Urinary bladder (tissue), 4 donors: ENCODE results near the gene SLCO3A1. TPM values are rescaled to one million over a fixed set of nuclear protein-coding genes. Genes with fewer than 3 reads are reported as not detected.

ENCODE experiments used
- DNase-seq: peaks from one replicate; pipeline ENCODE4 v3.0.0-alpha.2; 2015; ENCODE audit errors: extremely low spot score
- H3K27ac ChIP-seq: one replicate; pipeline ENCODE4 v1.5.1; 2013; ENCODE audit warnings: low read depth, mild to moderate bottlenecking, moderate library complexity
- H3K36me3 ChIP-seq: one replicate; pipeline ENCODE4 v1.6.1; 2013; ENCODE audit warnings: mild to moderate bottlenecking, moderate library complexity; ENCODE audit not compliant: insufficient read depth
- H3K4me1 ChIP-seq: one replicate; pipeline ENCODE4 v1.6.1; 2013; ENCODE audit warnings: mild to moderate bottlenecking, moderate library complexity; ENCODE audit not compliant: insufficient read depth
- H3K4me3 ChIP-seq: one replicate; pipeline ENCODE4 v1.5.1; 2013; ENCODE audit warnings: low read depth, low read length
- WGBS: extraction: QIAGEN DNeasy Blood & Tissue Kit; methylation state at CpG from one replicate; pipeline ENCODE4 v1.1.7; 2013; 5-methylcytosine and 5-hydroxymethylcytosine counted together
- polyA plus RNA-seq: library from polyadenylated mRNA; stranded (reverse); fragments of 200-250 nt; gene quantifications from one replicate; pipeline ENCODE4 v1.2.3, GENCODE V29; 2013
- total RNA-seq: library from RNA; depleted of rRNA; stranded (reverse); fragments of >200 nt; gene quantifications from one replicate; pipeline ENCODE4 v1.2.3, GENCODE V29; 2014
- donor health status: healthy with polysubstance abuse.
- donor health status: healthy.

The SLCO3A1 gene
- total and polyA plus RNA-seq, 2 donors, result 4.4 to 12.8 TPM

- WGBS, result 57% methylated on average over 5 of the region's 5 CpGs
- no peak for DNase-seq
These were observed 245.4 kb downstream of the SLCO3A1 start for GRCh38 chr15:92098869-92099268.

GRCh38 chr15:92100301-92100700 lies 246.8 kb downstream of the SLCO3A1 start:
- H3K4me1 ChIP-seq, result no peaks in the 10 kb centered on the region
- WGBS, result 93% methylated on average over 2 of the region's 2 CpGs
- H3K4me3 ChIP-seq, result no peak overlapping the region
- no peak overlapping the region for H3K27ac ChIP-seq
- DNase-seq, result no peak
- no peaks in the 10 kb centered on the region for H3K36me3 ChIP-seq

More at GRCh38 chr15:92098869-92099268, 245.4 kb downstream of the SLCO3A1 start:
- Histone ChIP-seq H3K27ac (no peak overlapping the region), H3K4me1 (no peaks in the 10 kb centered on the region), H3K36me3 (no peaks in the 10 kb centered on the region), H3K4me3 (no peak overlapping the region)

GRCh38 chr15:92100751-92101150 lies 247.2 kb downstream of the SLCO3A1 start:
- H3K27ac ChIP-seq, result no peak overlapping the region
- DNase-seq, result no peak
- H3K36me3 ChIP-seq, result no peaks in the 10 kb centered on the region
- no peaks in the 10 kb centered on the region for H3K4me1 ChIP-seq
- H3K4me3 ChIP-seq, result no peak overlapping the region
- 89% methylated on average over 2 of the region's 2 CpGs for WGBS

- no peak overlapping the region for H3K4me3 ChIP-seq
- WGBS, result 86% methylated on average over 9 of the region's 9 CpGs
- DNase-seq, result no peak
- H3K36me3 ChIP-seq, result no peaks in the 10 kb centered on the region
- no peak overlapping the region for H3K27ac ChIP-seq
- no peaks in the 10 kb centered on the region for H3K4me1 ChIP-seq
These were observed 248.3 kb downstream of the SLCO3A1 start for GRCh38 chr15:92101708-92102394.

DNA sequence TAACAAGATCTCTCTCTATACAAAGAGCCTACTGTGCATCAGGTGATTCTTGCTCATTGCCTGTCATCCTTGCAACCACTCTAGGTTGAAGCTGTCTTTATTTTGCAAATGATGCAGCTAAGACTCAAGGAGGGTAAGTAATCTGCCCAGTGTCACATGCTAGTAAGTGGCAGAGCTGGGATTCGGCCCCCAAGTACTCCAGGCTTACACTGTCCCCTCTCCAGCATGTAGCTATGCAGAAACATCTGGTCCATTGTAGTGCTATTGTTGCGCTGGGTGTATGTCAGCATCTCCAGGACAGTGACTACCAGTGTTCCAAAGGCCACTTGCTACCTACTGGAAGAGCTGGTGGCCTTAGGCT lies 248.9 kb downstream of the SLCO3A1 start:
- no peaks in the 10 kb centered on the region for H3K36me3 ChIP-seq
- H3K27ac ChIP-seq, result no peak overlapping the region
- H3K4me3 ChIP-seq, result no peak overlapping the region
- 98% methylated on average over 2 of the region's 2 CpGs for WGBS
- DNase-seq, result no peak
- no peaks in the 10 kb centered on the region for H3K4me1 ChIP-seq

GRCh38 chr15:92104072-92104471 lies 250.6 kb downstream of the SLCO3A1 start:
- H3K4me3 ChIP-seq, result no peak overlapping the region
- no peaks in the 10 kb centered on the region for H3K36me3 ChIP-seq
- DNase-seq, result no peak
- no peaks in the 10 kb centered on the region for H3K4me1 ChIP-seq
- WGBS, result 94% methylated on average over 16 of the region's 16 CpGs
- H3K27ac ChIP-seq, result no peak overlapping the region

DNA sequence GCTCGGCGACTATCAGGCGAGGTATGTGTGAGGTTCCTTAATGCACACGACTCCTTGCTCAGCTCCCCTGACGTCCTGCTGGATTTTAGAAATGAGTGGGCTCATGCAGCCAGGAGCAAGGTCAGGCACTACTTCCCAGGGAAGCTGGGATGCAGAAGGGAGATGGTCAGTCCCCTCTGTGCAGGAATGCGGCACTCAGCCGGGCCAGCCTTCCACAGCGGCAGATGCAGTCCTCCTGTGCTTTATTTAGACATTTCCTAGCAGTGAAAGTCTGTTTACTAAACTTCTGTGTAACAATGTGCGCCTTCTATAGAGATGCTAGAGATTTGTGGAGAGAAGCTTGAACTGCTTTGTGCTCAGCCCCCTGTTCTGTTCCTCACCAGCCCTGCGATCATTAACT lies 252.1 kb downstream of the SLCO3A1 start:
- Histone ChIP-seq H3K4me1 (no peaks in the 10 kb centered on the region), H3K36me3 (no peaks in the 10 kb centered on the region), H3K4me3 (no peak overlapping the region), H3K27ac (no peak overlapping the region)
- WGBS, result 55% methylated on average over 10 of the region's 10 CpGs
- no peak for DNase-seq

GRCh38 chr15:92107510-92107909 lies 254.0 kb downstream of the SLCO3A1 start:
- H3K4me3 ChIP-seq, result no peak overlapping the region
- no peaks in the 10 kb centered on the region for H3K4me1 ChIP-seq
- no peak overlapping the region for H3K27ac ChIP-seq
- H3K36me3 ChIP-seq, result no peaks in the 10 kb centered on the region
- 59% methylated on average over 4 of the region's 4 CpGs for WGBS
- no peak for DNase-seq

DNA sequence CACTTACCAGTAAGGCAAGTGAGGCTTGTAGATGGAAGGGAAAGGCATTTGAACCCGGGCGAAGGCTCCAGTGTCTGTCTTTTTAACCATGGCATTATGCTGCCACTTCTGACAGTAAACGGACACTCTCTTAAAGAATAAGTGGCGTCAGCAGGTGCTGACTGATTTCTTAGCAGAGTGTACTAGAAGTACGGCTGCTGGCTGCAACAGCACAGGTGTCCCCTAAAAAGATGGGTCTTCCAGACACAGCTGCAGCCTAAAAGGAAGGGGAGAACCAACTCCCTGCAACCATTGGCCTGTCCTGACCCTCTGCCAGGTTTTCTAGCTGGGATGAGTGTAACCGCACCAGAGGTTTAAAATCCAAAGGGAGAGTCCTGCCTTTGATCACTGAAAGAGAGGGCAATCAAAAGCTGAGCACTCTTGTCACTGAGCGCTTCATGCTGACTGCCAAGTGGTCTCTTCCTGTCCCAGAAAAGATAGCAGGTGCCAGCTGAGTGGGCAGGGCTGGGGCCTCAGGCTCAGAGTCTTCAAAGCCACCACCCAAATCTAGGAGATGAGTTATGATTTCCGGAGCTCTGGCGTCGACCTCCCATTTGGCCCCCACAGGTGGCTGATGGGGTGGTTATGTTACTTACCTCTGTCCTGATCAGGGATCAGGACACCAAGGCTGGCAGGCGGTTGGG lies 255.8 kb downstream of the SLCO3A1 start:
- 88% methylated on average over 11 of the region's 11 CpGs for WGBS
- no peak overlapping the region for H3K27ac ChIP-seq
- no peaks in the 10 kb centered on the region for H3K4me1 ChIP-seq
- no peak overlapping the region for H3K4me3 ChIP-seq
- H3K36me3 ChIP-seq, result no peaks in the 10 kb centered on the region
- no peak for DNase-seq

GRCh38 chr15:92111291-92111690 lies 257.8 kb downstream of the SLCO3A1 start:
- Histone ChIP-seq H3K36me3 (no peaks in the 10 kb centered on the region), H3K4me3 (no peak overlapping the region), H3K27ac (no peak overlapping the region), H3K4me1 (no peaks in the 10 kb centered on the region)
- WGBS, result 52% methylated on average over 3 of the region's 3 CpGs
- DNase-seq, result no peak

GRCh38 chr15:92111751-92112150 lies 258.2 kb downstream of the SLCO3A1 start:
- no peaks in the 10 kb centered on the region for H3K36me3 ChIP-seq
- H3K27ac ChIP-seq, result no peak overlapping the region
- no peak overlapping the region for H3K4me3 ChIP-seq
- no peak for DNase-seq
- WGBS, result 88% methylated on average over 1 of the region's 1 CpG
- no peaks in the 10 kb centered on the region for H3K4me1 ChIP-seq

DNA sequence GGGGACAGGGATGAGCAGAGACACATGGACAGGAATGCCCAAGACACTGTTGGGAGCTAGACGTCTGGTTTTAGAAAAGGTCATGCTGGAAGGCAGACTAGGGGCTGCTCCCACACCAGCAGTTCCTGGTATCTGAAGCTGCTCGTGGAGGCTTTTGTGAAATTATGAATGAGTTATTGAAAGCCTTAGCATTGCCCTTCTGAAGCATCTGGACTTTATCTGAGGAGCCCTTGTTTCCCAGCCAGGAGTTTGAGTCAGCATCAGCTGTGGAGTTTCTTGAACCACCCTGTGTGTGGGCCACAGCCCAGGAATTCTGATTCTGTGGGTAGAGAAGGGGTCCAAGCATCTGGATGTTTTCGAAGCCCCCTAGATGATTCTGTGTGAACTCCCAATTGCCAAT lies 258.7 kb downstream of the SLCO3A1 start:
- no peak overlapping the region for H3K27ac ChIP-seq
- DNase-seq, result no peak
- WGBS, result 52% methylated on average over 3 of the region's 3 CpGs

DNA sequence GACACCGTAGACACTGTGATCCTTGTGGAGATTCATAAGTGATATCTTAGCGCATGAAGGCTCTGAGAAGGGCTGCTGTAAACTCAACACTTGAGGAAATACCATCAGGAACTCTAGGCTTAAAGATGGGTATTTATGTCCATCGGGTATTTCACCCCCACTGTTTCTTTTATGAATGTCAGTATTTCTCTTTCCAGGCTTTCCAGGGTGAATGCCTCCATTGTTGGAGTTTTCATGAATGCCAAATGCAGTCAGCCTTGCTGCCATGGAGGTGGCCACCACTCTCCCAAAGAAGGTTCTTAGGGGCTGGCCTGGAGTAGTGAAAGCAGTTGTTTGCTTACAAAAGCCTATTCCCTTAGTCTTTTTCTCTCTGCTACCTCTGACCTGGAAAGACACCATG lies 259.2 kb downstream of the SLCO3A1 start:
- Histone ChIP-seq H3K27ac (no peak overlapping the region), H3K36me3 (no peaks in the 10 kb centered on the region), H3K4me1 (no peaks in the 10 kb centered on the region), H3K4me3 (no peak overlapping the region)
- no peak for DNase-seq
- WGBS, result 85% methylated on average over 3 of the region's 3 CpGs

More for the DNA sequence above, 258.7 kb downstream of the SLCO3A1 start:
- H3K36me3 ChIP-seq, result no peaks in the 10 kb centered on the region
- H3K4me1 ChIP-seq, result no peaks in the 10 kb centered on the region
- H3K4me3 ChIP-seq, result no peak overlapping the region

DNA sequence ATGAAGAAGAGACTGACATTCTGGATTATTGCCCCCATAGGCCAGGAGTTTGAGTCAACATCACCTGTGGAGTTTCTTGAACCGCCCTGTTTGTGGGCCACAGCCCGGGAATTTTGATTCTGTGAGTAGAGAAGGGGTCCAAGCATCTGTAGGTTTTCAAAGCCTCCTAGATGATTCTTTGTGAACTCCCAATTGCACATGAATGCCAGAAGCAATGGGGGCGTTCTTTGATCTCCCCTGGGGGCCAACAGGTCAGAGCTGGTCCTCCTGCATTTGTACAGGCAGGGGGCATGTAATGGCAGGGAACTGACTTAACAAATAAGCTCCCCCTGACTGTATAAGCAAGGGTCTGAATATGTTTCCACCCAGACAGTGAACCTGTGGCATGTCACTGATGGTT lies 260.3 kb downstream of the SLCO3A1 start:
- H3K36me3 ChIP-seq, result no peaks in the 10 kb centered on the region
- H3K4me3 ChIP-seq, result no peak overlapping the region
- no peaks in the 10 kb centered on the region for H3K4me1 ChIP-seq
- H3K27ac ChIP-seq, result no peak overlapping the region
- 86% methylated on average over 3 of the region's 3 CpGs for WGBS
- no peak for DNase-seq
